Right renal pelvis (tissue), 4 donors: Measurements from ENCODE around the gene PMFBP1. TPM values are rescaled to one million over a fixed set of nuclear protein-coding genes. Genes with fewer than 3 reads are reported as not detected.

Experiments
- DNase-seq, 4 donors: peaks; one replicate each; pipeline ENCODE4 v3.0.0-alpha.2; 2013; ENCODE audit warnings: low read depth in 4 of 4, low spot score in 3 of 4, missing footprints in 1 of 4
- polyA plus RNA-seq, 4 donors: library from polyadenylated mRNA; unstranded; fragments of 120-200 nt; gene quantifications; one replicate each; pipeline ENCODE4 v1.2.1, GENCODE V29; 2013; ENCODE audit not compliant: insufficient read length in 4 of 4

The PMFBP1 gene
- polyA plus RNA-seq, 4 donors: 3.2 to 3.8 (median 3.4) TPM

GRCh38 chr16:72132726-72133125 is 39.2 kb downstream of the PMFBP1 start:
- no peak for DNase-seq

- no peak for DNase-seq
Measured at GRCh38 chr16:72131036-72131435, 40.9 kb downstream of the PMFBP1 start.

GRCh38 chr16:72129976-72130656 is 41.8 kb downstream of the PMFBP1 start:
- no peak for DNase-seq

GRCh38 chr16:72128701-72129100 is 43.3 kb downstream of the PMFBP1 start:
- DNase-seq: no peak

GRCh38 chr16:72126429-72126765 is 45.6 kb downstream of the PMFBP1 start:
- no peak for DNase-seq

GRCh38 chr16:72125635-72126428 is 46.1 kb downstream of the PMFBP1 start:
- no peak for DNase-seq

GRCh38 chr16:72124761-72125634 is 47.0 kb downstream of the PMFBP1 start:
- peak; percentile 40 to 68 (median 44) for DNase-seq

- DNase-seq: no peak
Measured at GRCh38 chr16:72124148-72124547, 47.8 kb downstream of the PMFBP1 start.

- no peak for DNase-seq
Measured at GRCh38 chr16:72123426-72123825, 48.5 kb downstream of the PMFBP1 start.

- DNase-seq: no peak
Measured at GRCh38 chr16:72122916-72123315, 49.0 kb downstream of the PMFBP1 start.

- DNase-seq: no peak
Measured at GRCh38 chr16:72122308-72122707, 49.6 kb downstream of the PMFBP1 start.

GRCh38 chr16:72120026-72120425 is 51.9 kb downstream of the PMFBP1 start:
- no peak for DNase-seq

- no peak for DNase-seq
Measured at GRCh38 chr16:72113616-72113945, 58.4 kb downstream of the PMFBP1 start.

GRCh38 chr16:72112906-72113615 is 58.9 kb downstream of the PMFBP1 start:
- no peak for DNase-seq

GRCh38 chr16:72112452-72112792 is 59.5 kb downstream of the PMFBP1 start:
- no peak for DNase-seq

GRCh38 chr16:72111657-72112451 is 60.1 kb downstream of the PMFBP1 start:
- DNase-seq: no peak

- no peak for DNase-seq
Measured at GRCh38 chr16:72110662-72111615, 61.0 kb downstream of the PMFBP1 start.

GRCh38 chr16:72109966-72110530 is 61.9 kb downstream of the PMFBP1 start:
- no peak for DNase-seq

- no peak for DNase-seq
Measured at GRCh38 chr16:72109300-72109699, 62.7 kb downstream of the PMFBP1 start.
